HepG2 (cell line): Measurements from ENCODE around the gene RAB5B. TPM values are rescaled to one million over a fixed set of nuclear protein-coding genes. Genes with fewer than 3 reads are reported as not detected.

Experiments
- ATAC-seq: fragments of 200-7000 bp; cut with Tn5 transposase; 3 replicates; pipeline ENCODE4 v1.9.1; 2020; ENCODE audit warnings: mild to moderate bottlenecking, moderate library complexity
- BruUV-seq: library from RNA; stranded (reverse); fragments of 400-500 nt; replicated peaks from 2 replicates; lab custom pipeline; 2021; lab: Mats Ljungman, UMichigan
- CTCF ChIA-PET: fragments of 300-600 bp; formaldehyde crosslinking; extraction: SDS; loops from one replicate; lab custom pipeline; 2021; ENCODE audit warnings: low total read pairs, inconsistent platforms, low intra/inter-chr PET ratio; lab: Yijun Ruan, JAX
- POLR2A ChIA-PET: fragments of 350-600 bp; sonication (Branson Sonifier 250); formaldehyde crosslinking; loops from one replicate; lab custom pipeline; 2020; ENCODE audit warnings: antibody characterized with exemption, inconsistent platforms; lab: Yijun Ruan, JAX
- DNase-seq: peaks from one replicate; pipeline ENCODE4 v3.0.0-alpha.2; 2015; ENCODE audit warnings: low spot score
- FAIRE-seq: peaks from 3 replicates; lab custom pipeline; 2011; peaks lifted over from hg19 to GRCh38; lab: Jason Lieb, UNC
- H2AFZ ChIP-seq: one replicate; pipeline ENCODE4 v1.6.1; 2011; ENCODE audit warnings: low read length, inconsistent platforms
- H3K27ac ChIP-seq: fragments of 300-600 bp; 3 replicates; pipeline ENCODE4 v1.8.0; 2011; ENCODE audit warnings: mixed run types, mild to moderate bottlenecking, mixed read lengths, low read length, inconsistent platforms; ENCODE audit not compliant: insufficient read depth; ENCODE audit errors: extremely low read length
- H3K27me3 ChIP-seq, 2 experiments: fragments of 200-600 bp in 1 of 2; 2 replicates in 1 of 2; 3 replicates in 1 of 2; pipeline versions ENCODE4 v1.6.0 to v1.8.0; 2011; ENCODE audit warnings: low read length in 2 of 2, mild to moderate bottlenecking in 2 of 2, moderate library complexity in 2 of 2, inconsistent platforms in 1 of 2; ENCODE audit not compliant: insufficient read depth in 2 of 2, control insufficient read depth in 1 of 2
- H3K36me3 ChIP-seq, 2 experiments: fragments of 200-600 bp in 1 of 2; replicated peaks in 1 of 2; 2 replicates in 1 of 2; 3 replicates in 1 of 2; pipeline versions ENCODE4 v1.5.1 to v1.8.0; 2011; ENCODE audit warnings: low read length in 2 of 2, inconsistent platforms in 1 of 2; ENCODE audit not compliant: insufficient read depth in 2 of 2, control insufficient read depth in 1 of 2
- H3K4me1 ChIP-seq: 2 replicates; pipeline ENCODE4 v1.5.1; 2012; ENCODE audit warnings: low read length, inconsistent platforms; ENCODE audit not compliant: insufficient read depth
- H3K4me2 ChIP-seq: 2 replicates; pipeline ENCODE4 v1.6.0; 2011; ENCODE audit warnings: low read depth, low read length, inconsistent platforms
- H3K4me3 ChIP-seq, 3 experiments: fragments of 200-600 bp in 1 of 3; sonication (generic), shearing (Covaris generic) in 1 of 3; replicated peaks in 1 of 3; 2 replicates each; pipeline ENCODE4 v1.5.1; 2011 to 2016; ENCODE audit warnings: low read length in 3 of 3, inconsistent platforms in 2 of 3, low read depth in 2 of 3, mild to moderate bottlenecking in 2 of 3, control low read depth in 1 of 3, mixed read lengths in 1 of 3; ENCODE audit not compliant: insufficient read depth in 1 of 3
- H3K79me2 ChIP-seq: one replicate; pipeline ENCODE4 v1.6.1; 2011; ENCODE audit warnings: low read length, inconsistent platforms; ENCODE audit not compliant: insufficient read depth
- H3K9ac ChIP-seq: 2 replicates; pipeline ENCODE4 v1.6.0; 2011; ENCODE audit warnings: mild to moderate bottlenecking, low read depth, low read length, inconsistent platforms; ENCODE audit not compliant: insufficient read depth
- H3K9me3 ChIP-seq: 2 replicates; pipeline ENCODE4 v1.5.1; 2012; ENCODE audit warnings: mild to moderate bottlenecking, low read length
- H4K20me1 ChIP-seq: 2 replicates; pipeline ENCODE4 v1.6.0; 2011; ENCODE audit warnings: inconsistent platforms, mild to moderate bottlenecking, low read length, moderate library complexity; ENCODE audit not compliant: insufficient read depth
- ZFP36L2 ChIP-seq: sonication (generic); formaldehyde crosslinking; IDR thresholded peaks from 2 replicates; pipeline ENCODE4 v1.4.0; 2020; ENCODE audit warnings: missing genetic modification reagents
- ZNF546 ChIP-seq: sonication (generic); formaldehyde crosslinking; conservative IDR thresholded peaks from 2 replicates; pipeline ENCODE4 v1.8.1; 2023; ENCODE audit warnings: mild to moderate bottlenecking, missing genetic modification reagents
- WGBS: methylation state at CpG from one replicate; pipeline ENCODE4 v1.1.6; 2017; ENCODE audit warnings: low lambda C conversion rate; 5-methylcytosine and 5-hydroxymethylcytosine counted together
- in situ Hi-C: cut with HindIII; loops from 2 replicates; pipeline ENCODE4 v1.10.0; 2017; ENCODE audit warnings: low pct_unique_long_range_greater_than_20kb; ENCODE audit not compliant: extremely low pct_ligation_motif_present
- intact Hi-C: fragments of 100-400 bp; cut with micrococcal nuclease; formaldehyde crosslinking; loops from one replicate; pipeline ENCODE4 v1.10.0; 2022; ENCODE audit not compliant: unreplicated experiment
- polyA plus RNA-seq, 8 experiments: library from polyadenylated mRNA; depleted of rRNA in 3 of 8; stranded (reverse) in 7 of 8; unstranded in 1 of 8; fragments of >200 nt; fragmentation: Illumina TruSeq in 4 of 8; extraction: Trizol in 4 of 8; gene quantifications; 2 replicates each; pipeline versions ENCODE4 v1.2.1 to v1.2.3, GENCODE V29; 2011 to 2016; ENCODE audit warnings: low read depth in 4 of 8, missing spikeins in 1 of 8, mixed read lengths in 1 of 8; ENCODE audit not compliant: insufficient read depth in 1 of 8
- total RNA-seq, 5 experiments: library from RNA; depleted of rRNA; stranded (reverse); fragments of >200 nt; fragmentation: Illumina TruSeq; extraction: Trizol; gene quantifications; 2 replicates each; pipeline ENCODE4 v1.2.3, GENCODE V29; 2016; ENCODE audit warnings: low read depth in 1 of 5
- TF ChIP-seq, protein P1 (sequence below): sonication (generic); formaldehyde crosslinking; IDR thresholded peaks from 2 replicates; pipeline ENCODE4 v1.5.0; 2020; ENCODE audit warnings: mild to moderate bottlenecking, missing genetic modification reagents

Gene RAB5B
- total and polyA plus RNA-seq, 2 of the 13 experiments (the other 11 are each of a cell fraction or from before 2014, with no cell fraction given) = 26.0 to 68.3 TPM

DNA sequence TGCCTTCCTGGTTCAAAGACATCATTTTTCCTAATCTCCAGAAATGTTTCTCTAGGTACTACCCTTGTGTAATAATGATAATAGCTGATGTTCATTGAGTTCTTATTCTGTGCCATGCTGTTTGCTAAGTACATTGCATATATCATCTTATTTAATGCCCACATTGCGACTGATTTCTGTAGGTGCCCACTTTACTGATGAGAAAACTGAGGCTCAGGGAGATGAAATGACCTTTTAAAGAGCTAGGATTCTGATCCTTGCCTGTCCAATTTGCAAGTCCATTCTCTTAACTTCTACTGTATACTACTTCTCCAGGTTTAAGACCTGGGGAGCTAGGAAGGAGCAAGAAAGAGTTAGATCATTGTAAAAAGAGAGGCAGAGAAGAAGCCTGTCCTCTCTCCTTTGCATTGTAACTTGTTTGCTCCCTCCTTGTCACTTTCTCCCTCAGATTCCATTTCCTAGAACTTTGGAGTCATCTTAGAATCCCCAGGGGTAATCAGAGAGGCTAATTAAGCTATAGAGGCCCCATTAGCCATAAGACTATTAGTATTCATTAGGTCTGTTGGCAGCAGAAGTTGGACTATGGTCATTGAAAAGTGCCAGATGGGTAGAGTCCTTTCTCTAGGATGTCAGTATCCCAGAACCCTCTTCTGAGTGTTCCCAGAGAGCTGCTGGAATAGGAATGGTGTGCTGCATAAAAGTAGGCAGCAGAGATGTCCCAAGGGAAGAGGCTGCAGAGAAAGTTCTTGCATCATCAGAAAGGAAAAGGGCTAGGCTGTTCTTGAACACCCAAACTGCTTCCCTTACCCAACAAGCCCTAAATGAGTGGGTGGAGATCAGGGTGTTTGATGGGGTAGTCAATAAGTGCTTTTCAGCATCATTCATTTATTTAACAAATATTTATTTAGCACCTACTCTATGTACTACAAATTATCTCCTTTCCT is 39.8 kb upstream of the RAB5B start (continued):
- TF ChIP-seq ZNF546 (CRISPR knock-in tag) = no peak

DNA sequence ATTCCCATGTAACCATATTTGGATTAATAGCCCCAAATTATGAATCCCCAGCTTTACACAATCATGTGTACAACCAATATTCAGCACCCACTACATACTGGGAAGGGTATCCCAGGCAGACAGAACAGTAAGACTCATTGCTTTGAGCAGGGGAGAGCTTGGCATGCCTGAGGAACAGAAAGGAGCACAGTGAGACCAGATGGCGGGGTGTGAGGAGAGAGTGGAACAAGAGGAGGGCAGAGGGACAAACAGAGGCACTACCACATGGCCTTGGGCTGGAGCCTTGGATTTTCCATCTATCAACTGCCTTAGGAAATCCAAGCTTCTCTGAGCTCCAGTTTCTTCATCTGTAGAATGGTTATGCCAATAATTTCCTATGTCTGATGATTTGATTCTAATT is 39.1 kb upstream of the RAB5B start:
- CTCF ChIA-PET = no interaction called here

More for the DNA sequence above, 39.1 kb upstream of the RAB5B start:
- intact Hi-C loops (loop anchor here (5.0 kb wide), 1 partner anchor 197 kb away; no protein-coding TSS in a partner anchor), in situ Hi-C loops (loop anchor here (5.0 kb wide), 1 partner anchor 197 kb away; no protein-coding TSS in a partner anchor)
- Histone ChIP-seq H3K9me3 (no peaks in the 10 kb centered on the region), H3K4me2 (no peak overlapping the region), H3K27ac (no peak overlapping the region), H3K36me3 (no peaks in the 10 kb centered on the region), H3K9ac (no peak overlapping the region), H4K20me1 (no peaks in the 10 kb centered on the region), H2AFZ (no peak overlapping the region), H3K4me3 (no peak overlapping the region), H3K27me3 (peaks cover 0 to 11% of the 10 kb centered on the region in 2 experiments; a peak in 1 of 5 replicates), H3K4me1 (peaks cover 38% of the 10 kb centered on the region), H3K79me2 (no peaks in the 10 kb centered on the region)
- TF ChIP-seq ZFP36L2 = no peak
- TF ChIP-seq, protein P1, sequence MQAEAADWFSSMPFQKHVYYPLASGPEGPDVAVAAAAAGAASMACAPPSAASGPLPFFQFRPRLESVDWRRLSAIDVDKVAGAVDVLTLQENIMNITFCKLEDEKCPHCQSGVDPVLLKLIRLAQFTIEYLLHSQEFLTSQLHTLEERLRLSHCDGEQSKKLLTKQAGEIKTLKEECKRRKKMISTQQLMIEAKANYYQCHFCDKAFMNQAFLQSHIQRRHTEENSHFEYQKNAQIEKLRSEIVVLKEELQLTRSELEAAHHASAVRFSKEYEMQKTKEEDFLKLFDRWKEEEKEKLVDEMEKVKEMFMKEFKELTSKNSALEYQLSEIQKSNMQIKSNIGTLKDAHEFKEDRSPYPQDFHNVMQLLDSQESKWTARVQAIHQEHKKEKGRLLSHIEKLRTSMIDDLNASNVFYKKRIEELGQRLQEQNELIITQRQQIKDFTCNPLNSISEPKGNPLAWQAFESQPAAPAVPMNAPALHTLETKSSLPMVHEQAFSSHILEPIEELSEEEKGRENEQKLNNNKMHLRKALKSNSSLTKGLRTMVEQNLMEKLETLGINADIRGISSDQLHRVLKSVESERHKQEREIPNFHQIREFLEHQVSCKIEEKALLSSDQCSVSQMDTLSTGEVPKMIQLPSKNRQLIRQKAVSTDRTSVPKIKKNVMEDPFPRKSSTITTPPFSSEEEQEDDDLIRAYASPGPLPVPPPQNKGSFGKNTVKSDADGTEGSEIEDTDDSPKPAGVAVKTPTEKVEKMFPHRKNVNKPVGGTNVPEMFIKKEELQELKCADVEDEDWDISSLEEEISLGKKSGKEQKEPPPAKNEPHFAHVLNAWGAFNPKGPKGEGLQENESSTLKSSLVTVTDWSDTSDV = no peak
- no peak for DNase-seq
- WGBS = 90% methylated on average over 1 of the region's 1 CpG
- FAIRE-seq = no peak
- POLR2A ChIA-PET = no interaction called here
- ATAC-seq = no peak
- BruUV-seq = no TSS peak
